K562 (cell line): ENCODE measurements around the gene SAPCD1. TPM values are rescaled to one million over a fixed set of nuclear protein-coding genes. Genes with fewer than 3 reads are reported as not detected.

Source experiments
- ATF3 ChIP-seq, 2 experiments: fragments of 450-650 bp in 1 of 2; sonication (generic) in 1 of 2; formaldehyde crosslinking in 1 of 2; IDR thresholded peaks in 1 of 2; conservative IDR thresholded peaks in 1 of 2; 2 replicates each; pipeline versions ENCODE4 v1.6.1 to v1.8.1; 2016 to 2023; ENCODE audit warnings: mild to moderate bottlenecking in 2 of 2, moderate library complexity in 2 of 2, inconsistent platforms in 1 of 2, missing genetic modification reagents in 1 of 2
- BCOR ChIP-seq: fragments of 450-650 bp; IDR thresholded peaks from 2 replicates; pipeline ENCODE4 v1.6.1; 2016
- CHD1 ChIP-seq: fragments of 200-600 bp; sonication (generic); IDR thresholded peaks from one replicate; pipeline ENCODE4 v1.6.1; 2012; ENCODE audit warnings: mild to moderate bottlenecking, moderate library complexity, low read length, inconsistent platforms
- CREB3 ChIP-seq: fragments of 450-650 bp; conservative IDR thresholded peaks from 2 replicates; pipeline ENCODE4 v1.6.1; 2016; ENCODE audit warnings: missing genetic modification characterization, low read depth, mild to moderate bottlenecking, missing compliant biosample characterization, moderate library complexity
- ETV5 ChIP-seq: sonication (generic); formaldehyde crosslinking; IDR thresholded peaks from 2 replicates; pipeline ENCODE4 v1.4.0; 2020; ENCODE audit warnings: low read depth, mild to moderate bottlenecking, missing genetic modification reagents
- HDAC1 ChIP-seq, 2 experiments: fragments of 450-650 bp; IDR thresholded peaks; 2 replicates each; pipeline ENCODE4 v1.6.1; 2016 to 2017; ENCODE audit warnings: inconsistent platforms in 1 of 2, mild to moderate bottlenecking in 1 of 2, moderate library complexity in 1 of 2
- HMGXB4 ChIP-seq: sonication (generic); formaldehyde crosslinking; IDR thresholded peaks from 2 replicates; pipeline ENCODE4 v1.8.1; 2023; ENCODE audit warnings: mild to moderate bottlenecking, missing genetic modification reagents
- IRF2 ChIP-seq: sonication (generic); formaldehyde crosslinking; IDR thresholded peaks from 2 replicates; pipeline ENCODE4 v1.8.1; 2022; ENCODE audit warnings: mild to moderate bottlenecking, missing genetic modification reagents
- LCOR ChIP-seq: sonication (generic); formaldehyde crosslinking; IDR thresholded peaks from 2 replicates; pipeline ENCODE4 v1.8.0; 2022; ENCODE audit warnings: mild to moderate bottlenecking, missing genetic modification reagents
- MAFK ChIP-seq: IDR thresholded peaks from 2 replicates; pipeline ENCODE4 v1.6.1; 2011; ENCODE audit warnings: low read length, improper control_type of control experiment
- MBD1 ChIP-seq: fragments of 250-450 bp; sonication (Bioruptor Pico); IDR thresholded peaks from 2 replicates; pipeline ENCODE4 v1.8.0; 2022; ENCODE audit warnings: inconsistent platforms
- NFYB ChIP-seq: IDR thresholded peaks from 2 replicates; pipeline ENCODE4 v1.6.1; 2011; ENCODE audit warnings: mild to moderate bottlenecking, moderate library complexity; ENCODE audit not compliant: insufficient read length; ENCODE audit errors: extremely low read depth
- NUFIP1 ChIP-seq: fragments of 450-650 bp; IDR thresholded peaks from 2 replicates; pipeline ENCODE4 v1.6.1; 2018; ENCODE audit not compliant: partially characterized antibody
- POLR2AphosphoS5 ChIP-seq: IDR thresholded peaks from 2 replicates; pipeline ENCODE4 v1.6.1; 2011; ENCODE audit warnings: mild to moderate bottlenecking, low read depth, low read length, moderate library complexity; ENCODE audit not compliant: control insufficient read depth, insufficient read depth
- PTBP1 ChIP-seq: fragments of 200-400 bp; formaldehyde crosslinking; IDR thresholded peaks from 2 replicates; pipeline ENCODE4 v1.6.1; 2017; ENCODE audit warnings: low read depth, low read length
- SMARCA5 ChIP-seq: fragments of 450-650 bp; IDR thresholded peaks from 2 replicates; pipeline ENCODE4 v1.6.1; 2016
- SMARCC2 ChIP-seq: fragments of 450-650 bp; IDR thresholded peaks from 2 replicates; pipeline ENCODE4 v1.6.1; 2017; ENCODE audit warnings: antibody characterized with exemption, moderate library complexity, mild to moderate bottlenecking, low read depth
- STAT6 ChIP-seq: sonication (generic); formaldehyde crosslinking; IDR thresholded peaks from 2 replicates; pipeline ENCODE4 v1.8.1; 2023; ENCODE audit warnings: mild to moderate bottlenecking, missing genetic modification reagents
- XRCC5 ChIP-seq: fragments of 200-400 bp; formaldehyde crosslinking; IDR thresholded peaks from 2 replicates; pipeline ENCODE4 v1.6.1; 2017; ENCODE audit warnings: low read depth, mild to moderate bottlenecking, low read length
- ZNF41 ChIP-seq: fragments of 250-450 bp; sonication (Bioruptor Pico); conservative IDR thresholded peaks from 2 replicates; pipeline ENCODE4 v1.4.0; 2020; ENCODE audit warnings: mild to moderate bottlenecking
- polyA plus RNA-seq, 8 experiments: library from polyadenylated mRNA; depleted of rRNA in 4 of 8; stranded (reverse) in 5 of 8; unstranded in 3 of 8; fragments of >200 nt; fragmentation: Nextera tagmentation in 2 of 8; fragmentation: Illumina TruSeq in 1 of 8; extraction: Ambion mirVana in 2 of 8; extraction: Trizol in 1 of 8; gene quantifications; 2 replicates each; pipeline versions ENCODE4 v1.2.1 to v1.2.3, GENCODE V29; 2011 to 2014; ENCODE audit warnings: inconsistent platforms in 1 of 8, missing spikeins in 1 of 8
- total RNA-seq, 7 experiments: library from RNA; depleted of rRNA in 6 of 7; stranded (reverse); fragments of >200 nt in 6 of 7; fragmentation: Illumina TruSeq in 2 of 7; extraction: Trizol in 2 of 7; gene quantifications; 2 replicates each; pipeline versions ENCODE4 v1.2.1 to v1.2.3, GENCODE V29; 2011 to 2021; ENCODE audit warnings: low replicate concordance in 1 of 7

SAPCD1 gene
- total and polyA plus RNA-seq, 9 of the 15 experiments (the other 6 are each of a cell fraction or from before 2014, with no cell fraction given) = 2.6 to 30.2 (median 7.4) TPM

- TF ChIP-seq NUFIP1 (no peak), IRF2 (no peak), CREB3 (tag) (peak; percentile 71), ETV5 (no peak), ZNF41 (CRISPR knock-in tag) (no peak), MAFK (peak; percentile 66; the same call in 1 of the 2 replicates), PTBP1 (no peak), HMGXB4 (CRISPR knock-in tag) (no peak), ATF3 (IDR thresholded peaks at IDR 0.05) (no peak), ATF3 (CRISPR knock-in tag; conservative IDR thresholded peaks at IDR 0.05) (no peak), NFYB (no peak), HDAC1 (IDR thresholded peaks at IDR 0.05) (peak in 1 of 2 experiments; percentile 13; a peak in 1 of 4 replicates), MBD1 (CRISPR knock-in tag) (no peak), LCOR (CRISPR knock-in tag) (no peak), POLR2AphosphoS5 (0 out of 2 replicates have a peak, but pooled peaks have one; percentile 32), SMARCC2 (peak; percentile 23; the same call in 1 of the 2 replicates), CHD1 (no peak), STAT6 (CRISPR knock-in tag) (peak; percentile 61; the same call in 1 of the 2 replicates), SMARCA5 (peak; percentile 52; the same call in 1 of the 2 replicates), XRCC5 (no peak), BCOR (no peak)
Observed at GRCh38 chr6:31727034-31727716, 35.3 kb upstream of the SAPCD1 start (continued).
